ENCODE measurements around the gene TPM2. TPM values are rescaled to one million over a fixed set of nuclear protein-coding genes. Genes with fewer than 3 reads are reported as not detected.
A peak's percentile ranks its signal among the peaks of the same experiment; 100 is the strongest.

TPM2 gene
- polyA plus RNA-seq, 1 experiment = 1,727 TPM

DNA sequence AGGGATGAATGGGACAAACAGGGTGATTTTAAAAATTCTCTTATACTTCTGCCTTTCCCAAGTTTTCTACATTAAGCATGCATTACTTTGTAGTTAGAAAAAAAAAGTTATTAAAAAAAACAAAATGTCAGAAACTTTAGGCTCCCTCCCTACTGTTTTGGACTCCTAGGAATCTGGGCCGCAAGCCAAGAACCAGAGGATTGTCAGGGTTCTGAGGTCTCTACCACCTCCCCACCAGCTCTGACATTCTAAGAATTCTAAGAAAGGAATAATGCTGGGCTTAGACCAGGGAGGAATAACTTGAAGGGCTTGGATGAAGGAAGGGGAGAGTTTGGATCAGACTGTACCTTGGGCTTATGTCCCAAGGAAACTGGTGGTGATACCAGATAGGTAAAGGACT, 23.7 kb downstream of the TPM2 start:
- Histone ChIP-seq H3K27me3 (ENCODE audit: control insufficient read depth, insufficient read depth, low read length) (no peaks in the 10 kb centered on the region), H3K36me3 (ENCODE audit: control insufficient read depth, insufficient read depth, low read length) (no peaks in the 10 kb centered on the region), H3K4me3 (ENCODE audit: low read depth, low read length) (no peak overlapping the region)
- TF ChIP-seq CTCF (IDR thresholded peaks at IDR 0.05; ENCODE audit: insufficient read depth, low read depth, low read length) = no peak
- DNase-seq (ENCODE audit: low read depth) = no peak
- ChIA-PET CTCF (interaction anchor here (0.6 to 6.4 kb wide), 6 partner anchors 7 to 66 kb away, joined by 3 to 63 read pairs (median 4); partner anchors contain the start of genes CA9, CREB3 and TLN1), POLR2A (interaction anchor here (0.7 kb wide), 1 partner anchor 22 kb away, joined by 3 read pairs; no protein-coding TSS in a partner anchor)

DNA sequence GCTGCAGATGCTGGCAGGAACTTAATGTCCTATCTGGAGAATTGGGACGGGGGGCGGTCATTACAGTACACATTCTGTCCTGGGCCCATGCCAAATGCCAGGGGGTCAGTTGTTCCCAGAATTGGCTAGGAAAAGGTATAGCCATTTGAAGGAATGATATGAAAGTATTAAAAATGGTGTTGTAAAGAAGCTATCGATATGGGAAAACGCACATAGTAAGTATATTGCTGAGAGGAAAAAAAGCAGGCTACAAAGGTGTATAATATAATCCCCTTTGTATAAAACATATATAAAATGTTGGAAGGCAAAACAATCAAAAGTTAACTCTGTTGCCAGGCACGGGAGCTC, 24.3 kb downstream of the TPM2 start:
- TF ChIP-seq CTCF (IDR thresholded peaks at IDR 0.05; ENCODE audit: insufficient read depth, low read depth, low read length) = no peak
- POLR2A ChIA-PET = interaction anchor here (0.7 kb wide), 1 partner anchor 23 kb away, joined by 3 read pairs; no protein-coding TSS in a partner anchor
- Histone ChIP-seq H3K4me3 (ENCODE audit: low read depth, low read length) (peak overlapping the region; percentile 59), H3K27me3 (ENCODE audit: control insufficient read depth, insufficient read depth, low read length) (no peaks in the 10 kb centered on the region), H3K36me3 (ENCODE audit: control insufficient read depth, insufficient read depth, low read length) (no peaks in the 10 kb centered on the region)
- CTCF ChIA-PET = interaction anchor here (0.6 to 6.4 kb wide), 7 partner anchors 8 to 64 kb away, joined by 3 to 63 read pairs (median 6); partner anchors contain the start of gene CA9
- DNase-seq (ENCODE audit: low read depth) = no peak

GRCh38 chr9:35664531-35665470, 24.9 kb downstream of the TPM2 start, which contains the start of gene ARHGEF39:
TSS of gene ARHGEF39 (minus strand) at chr9:35665195. CDS start at chr9:35665169, 26 bp downstream.
- Histone ChIP-seq H3K4me3 (ENCODE audit: low read depth, low read length) (peak within 1 kb of the TSS; percentile 59), H3K27me3 (ENCODE audit: control insufficient read depth, insufficient read depth, low read length) (no peaks in the 10 kb centered on the region), H3K36me3 (ENCODE audit: control insufficient read depth, insufficient read depth, low read length) (peaks cover 3% of the 10 kb centered on the region)
- CTCF ChIA-PET = interaction anchor here (0.8 to 6.4 kb wide), 13 partner anchors 8 to 126 kb away, joined by 3 to 63 read pairs (median 5); partner anchors contain the start of genes CA9 and TLN1
- peak; percentile 41 for TF ChIP-seq CTCF (IDR thresholded peaks at IDR 0.05; ENCODE audit: insufficient read depth, low read depth, low read length)
- no peak for DNase-seq (ENCODE audit: low read depth)
- POLR2A ChIA-PET = interaction anchor here (0.5 to 0.7 kb wide), 2 partner anchors 21 to 597 kb away, joined by 3 read pairs; no protein-coding TSS in a partner anchor

GRCh38 chr9:35662437-35662836, 27.3 kb downstream of the TPM2 start:
- H3K36me3 ChIP-seq (ENCODE audit: control insufficient read depth, insufficient read depth, low read length) = peaks cover 3% of the 10 kb centered on the region
- ChIA-PET POLR2A (no interaction called here), CTCF (interaction anchor here (0.9 to 6.5 kb wide), 6 partner anchors 26 to 128 kb away, joined by 3 to 74 read pairs (median 7); partner anchors contain the start of genes CREB3 and TLN1)
- DNase-seq (ENCODE audit: low read depth) = no peak
- no peak overlapping the region for H3K4me3 ChIP-seq (ENCODE audit: low read depth, low read length)
- no peak for TF ChIP-seq CTCF (IDR thresholded peaks at IDR 0.05; ENCODE audit: insufficient read depth, low read depth, low read length)
- no peaks in the 10 kb centered on the region for H3K27me3 ChIP-seq (ENCODE audit: control insufficient read depth, insufficient read depth, low read length)

Measured in BJ (cell line).